Measurements from ENCODE around the gene CDH23.

Gene CDH23

GRCh38 chr10:71551970-71552369 lies 155.2 kb downstream of the CDH23 start:
- Mint-ChIP-seq H3K9me3 (no peaks in the 10 kb centered on the region), H3K27me3 (ENCODE audit: low read depth, poor library complexity) (peaks cover 51% of the 10 kb centered on the region), H3K4me1 (peaks cover 25% of the 10 kb centered on the region), H3K36me3 (ENCODE audit: low read depth) (no peaks in the 10 kb centered on the region), H3K4me3 (no peak overlapping the region), H3K27ac (no peak overlapping the region)
- no peak for DNase-seq
- TF ChIP-seq, protein P1, sequence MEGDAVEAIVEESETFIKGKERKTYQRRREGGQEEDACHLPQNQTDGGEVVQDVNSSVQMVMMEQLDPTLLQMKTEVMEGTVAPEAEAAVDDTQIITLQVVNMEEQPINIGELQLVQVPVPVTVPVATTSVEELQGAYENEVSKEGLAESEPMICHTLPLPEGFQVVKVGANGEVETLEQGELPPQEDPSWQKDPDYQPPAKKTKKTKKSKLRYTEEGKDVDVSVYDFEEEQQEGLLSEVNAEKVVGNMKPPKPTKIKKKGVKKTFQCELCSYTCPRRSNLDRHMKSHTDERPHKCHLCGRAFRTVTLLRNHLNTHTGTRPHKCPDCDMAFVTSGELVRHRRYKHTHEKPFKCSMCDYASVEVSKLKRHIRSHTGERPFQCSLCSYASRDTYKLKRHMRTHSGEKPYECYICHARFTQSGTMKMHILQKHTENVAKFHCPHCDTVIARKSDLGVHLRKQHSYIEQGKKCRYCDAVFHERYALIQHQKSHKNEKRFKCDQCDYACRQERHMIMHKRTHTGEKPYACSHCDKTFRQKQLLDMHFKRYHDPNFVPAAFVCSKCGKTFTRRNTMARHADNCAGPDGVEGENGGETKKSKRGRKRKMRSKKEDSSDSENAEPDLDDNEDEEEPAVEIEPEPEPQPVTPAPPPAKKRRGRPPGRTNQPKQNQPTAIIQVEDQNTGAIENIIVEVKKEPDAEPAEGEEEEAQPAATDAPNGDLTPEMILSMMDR (IDR thresholded peaks at IDR 0.05), result no peak

DNA sequence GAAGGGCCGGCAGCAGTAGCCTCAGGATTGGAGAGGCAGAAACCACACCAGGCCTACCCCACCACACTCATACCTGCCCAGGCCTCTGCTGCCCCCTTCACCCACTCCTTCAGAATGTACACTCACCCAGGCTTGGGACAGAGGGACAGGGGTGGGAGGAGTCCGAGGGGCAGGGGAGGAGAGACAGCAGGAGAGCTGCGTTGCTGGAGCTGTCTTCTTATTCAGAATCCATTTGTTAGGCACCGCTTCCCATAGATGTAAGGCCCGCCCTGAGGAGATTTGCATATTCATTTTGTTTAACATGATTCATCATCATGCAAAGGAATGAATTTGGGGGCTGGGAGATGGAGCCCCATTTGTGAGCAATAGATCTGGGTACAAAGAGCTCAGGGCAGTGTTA lies 156.7 kb downstream of the CDH23 start:
- TF ChIP-seq, protein P1 (IDR thresholded peaks at IDR 0.05), result no peak
- Mint-ChIP-seq H3K36me3 (ENCODE audit: low read depth) (no peaks in the 10 kb centered on the region), H3K9me3 (no peaks in the 10 kb centered on the region), H3K27me3 (ENCODE audit: low read depth, poor library complexity) (peaks cover 62% of the 10 kb centered on the region), H3K4me1 (peaks cover 25% of the 10 kb centered on the region), H3K4me3 (no peak overlapping the region), H3K27ac (no peak overlapping the region)
- DNase-seq, result no peak

DNA sequence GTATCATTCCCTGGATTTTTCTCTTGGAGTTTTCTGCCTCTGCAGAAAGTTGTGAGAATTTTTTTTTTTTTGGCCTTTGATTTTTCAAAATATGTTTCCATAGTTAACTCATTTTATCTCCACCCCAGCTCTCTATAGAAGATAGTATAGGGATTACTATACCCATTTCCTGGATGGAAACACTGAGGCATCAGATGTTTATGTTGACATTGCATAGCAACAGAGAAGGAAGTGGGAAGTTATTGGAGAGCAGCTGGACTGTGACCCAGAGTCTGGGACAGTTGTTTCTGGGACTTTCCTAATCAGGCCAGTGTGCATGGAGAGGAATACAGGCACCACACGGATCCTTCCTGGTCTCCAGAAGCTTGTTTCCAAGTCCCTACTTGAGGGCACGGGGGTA lies 158.0 kb downstream of the CDH23 start:
- H3K4me1 Mint-ChIP-seq, result peaks cover 31% of the 10 kb centered on the region
- TF ChIP-seq, protein P1 (IDR thresholded peaks at IDR 0.05), result no peak
- H3K36me3 Mint-ChIP-seq (ENCODE audit: low read depth), result no peaks in the 10 kb centered on the region
- no peak overlapping the region for H3K27ac Mint-ChIP-seq
- no peak overlapping the region for H3K4me3 Mint-ChIP-seq
- no peaks in the 10 kb centered on the region for H3K9me3 Mint-ChIP-seq
- peaks cover 65% of the 10 kb centered on the region for H3K27me3 Mint-ChIP-seq (ENCODE audit: low read depth, poor library complexity)
- no peak for DNase-seq

GRCh38 chr10:71555087-71555723 lies 158.5 kb downstream of the CDH23 start:
- no peak for DNase-seq
- Mint-ChIP-seq H3K4me1 (peaks cover 31% of the 10 kb centered on the region), H3K27me3 (ENCODE audit: low read depth, poor library complexity) (peaks cover 65% of the 10 kb centered on the region), H3K4me3 (no peak overlapping the region), H3K36me3 (ENCODE audit: low read depth) (no peaks in the 10 kb centered on the region), H3K27ac (no peak overlapping the region), H3K9me3 (no peaks in the 10 kb centered on the region)
- TF ChIP-seq, protein P1 (IDR thresholded peaks at IDR 0.05), result no peak

GRCh38 chr10:71555724-71556119 lies 159.0 kb downstream of the CDH23 start:
- Mint-ChIP-seq H3K27ac (no peak overlapping the region), H3K36me3 (ENCODE audit: low read depth) (no peaks in the 10 kb centered on the region), H3K4me1 (peaks cover 28% of the 10 kb centered on the region), H3K9me3 (no peaks in the 10 kb centered on the region), H3K27me3 (ENCODE audit: low read depth, poor library complexity) (peaks cover 63% of the 10 kb centered on the region), H3K4me3 (no peak overlapping the region)
- no peak for DNase-seq
- TF ChIP-seq, protein P1 (IDR thresholded peaks at IDR 0.05), result no peak

DNA sequence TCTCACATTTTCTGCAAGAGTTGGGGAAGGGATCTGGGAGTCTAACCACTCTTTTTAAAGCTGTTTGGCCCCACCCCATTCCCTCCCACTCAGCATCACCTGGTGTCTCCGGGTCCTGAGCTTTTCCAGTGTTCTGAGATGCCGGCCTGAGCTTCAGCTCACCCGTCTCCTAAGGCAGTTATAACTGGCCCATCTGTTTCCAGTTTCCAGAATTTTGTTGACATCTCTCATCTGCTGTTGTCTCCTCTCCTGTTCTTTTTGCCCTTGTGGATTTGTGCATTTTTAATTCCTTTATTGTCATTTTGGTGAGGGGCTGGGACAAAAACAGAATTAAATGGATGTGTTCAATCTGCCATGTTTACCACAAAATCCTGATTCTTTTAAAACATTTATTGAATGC lies 162.3 kb downstream of the CDH23 start:
- H3K36me3 Mint-ChIP-seq (ENCODE audit: low read depth), result no peaks in the 10 kb centered on the region

More for the DNA sequence above, 162.3 kb downstream of the CDH23 start:
- TF ChIP-seq, protein P1 (IDR thresholded peaks at IDR 0.05), result no peak
- Mint-ChIP-seq H3K4me3 (no peak overlapping the region), H3K27ac (no peak overlapping the region), H3K27me3 (ENCODE audit: low read depth, poor library complexity) (peaks cover 59% of the 10 kb centered on the region), H3K4me1 (peaks cover 23% of the 10 kb centered on the region), H3K9me3 (no peaks in the 10 kb centered on the region)
- DNase-seq, result no peak
